ENCODE results near the gene FBXO2. TPM values are rescaled to one million over a fixed set of nuclear protein-coding genes. Genes with fewer than 3 reads are reported as not detected.
"Not testable (repeated sequence)": the region's sequence is repeated elsewhere in the genome, so short reads cannot be mapped to it uniquely, and the experiment has no call there.

The FBXO2 gene
- total RNA-seq, 6 donors from 2014 or later: 8.2 to 18.0 (median 13.8) TPM

DNA sequence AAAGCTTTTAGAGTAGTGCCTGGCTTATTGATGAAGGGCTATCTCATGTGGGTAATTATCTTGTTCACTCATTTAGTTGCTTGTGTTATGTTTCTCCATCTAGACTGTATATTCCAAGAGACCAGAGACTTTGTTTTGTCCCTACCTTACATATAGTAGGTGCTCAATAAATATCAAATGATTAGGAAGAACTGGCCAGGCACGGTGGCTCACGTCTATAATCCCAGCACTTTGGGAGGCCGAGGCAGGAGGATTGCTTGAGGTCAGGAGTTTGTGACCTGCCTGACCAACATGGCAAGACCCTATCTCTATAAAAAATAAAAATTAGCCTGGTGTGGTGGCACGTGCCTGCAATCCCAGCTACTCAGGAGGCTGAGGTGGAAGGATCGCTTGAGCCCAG is 9.0 kb downstream of the FBXO2 start:
- H3K4me1 ChIP-seq: peaks cover 17 to 22% (median 19%) of the 10 kb centered on the region in 4 donors
- 88 to 93% methylated on average over 5 of the region's 5 CpGs for WGBS, 2 donors
- no peak for ATAC-seq (ENCODE audit: low FRiP score in 2 of 2)
- peaks cover 0 to 8% (median 2%) of the 10 kb centered on the region in 4 donors for H3K27me3 ChIP-seq
- H3K27ac ChIP-seq: no peak overlapping the region
- TF ChIP-seq CTCF (IDR thresholded peaks at IDR 0.05) (no peak), POLR2AphosphoS5 (IDR thresholded peaks at IDR 0.05) (no peak), EP300 (IDR thresholded peaks at IDR 0.05) (no peak), POLR2A (IDR thresholded peaks at IDR 0.05) (no peak)
- no peak for DNase-seq
- H3K36me3 ChIP-seq: no peaks in the 10 kb centered on the region
- H3K9me3 ChIP-seq: no peaks in the 10 kb centered on the region
- H3K4me3 ChIP-seq: no peak overlapping the region

DNA sequence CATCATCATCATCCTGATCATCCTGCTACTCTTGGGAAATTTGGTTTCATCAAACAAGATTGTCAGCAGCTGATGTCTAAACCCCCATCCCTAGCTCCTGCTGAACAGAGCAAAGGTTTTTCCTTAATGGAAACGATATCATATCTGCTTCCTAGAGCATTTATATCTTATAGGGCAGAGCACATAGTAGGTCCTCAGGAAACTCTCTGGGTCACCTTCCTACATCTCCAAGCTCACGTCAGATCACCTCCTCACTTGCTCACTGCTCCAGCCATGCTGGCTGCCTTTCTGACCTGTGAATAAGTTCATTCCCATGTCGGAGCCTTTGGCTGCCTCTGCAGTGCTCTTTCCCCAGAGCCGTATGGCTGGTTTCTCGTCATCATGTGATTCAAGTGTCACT is 10.4 kb downstream of the FBXO2 start:
- H3K36me3 ChIP-seq: no peaks in the 10 kb centered on the region
- DNase-seq (no peak), ATAC-seq (ENCODE audit: low FRiP score in 2 of 2) (no peak)
- H3K9me3 ChIP-seq: no peaks in the 10 kb centered on the region
- peaks cover 2 to 7% (median 4%) of the 10 kb centered on the region in 4 donors for H3K4me1 ChIP-seq
- 57 to 62% methylated on average over 5 of the region's 5 CpGs for WGBS, 2 donors
- H3K4me3 ChIP-seq: no peak overlapping the region
- no peaks in the 10 kb centered on the region for H3K27me3 ChIP-seq
- TF ChIP-seq POLR2A (IDR thresholded peaks at IDR 0.05) (no peak), CTCF (IDR thresholded peaks at IDR 0.05) (no peak), POLR2AphosphoS5 (IDR thresholded peaks at IDR 0.05) (no peak), EP300 (IDR thresholded peaks at IDR 0.05) (no peak)
- no peak overlapping the region for H3K27ac ChIP-seq

DNA sequence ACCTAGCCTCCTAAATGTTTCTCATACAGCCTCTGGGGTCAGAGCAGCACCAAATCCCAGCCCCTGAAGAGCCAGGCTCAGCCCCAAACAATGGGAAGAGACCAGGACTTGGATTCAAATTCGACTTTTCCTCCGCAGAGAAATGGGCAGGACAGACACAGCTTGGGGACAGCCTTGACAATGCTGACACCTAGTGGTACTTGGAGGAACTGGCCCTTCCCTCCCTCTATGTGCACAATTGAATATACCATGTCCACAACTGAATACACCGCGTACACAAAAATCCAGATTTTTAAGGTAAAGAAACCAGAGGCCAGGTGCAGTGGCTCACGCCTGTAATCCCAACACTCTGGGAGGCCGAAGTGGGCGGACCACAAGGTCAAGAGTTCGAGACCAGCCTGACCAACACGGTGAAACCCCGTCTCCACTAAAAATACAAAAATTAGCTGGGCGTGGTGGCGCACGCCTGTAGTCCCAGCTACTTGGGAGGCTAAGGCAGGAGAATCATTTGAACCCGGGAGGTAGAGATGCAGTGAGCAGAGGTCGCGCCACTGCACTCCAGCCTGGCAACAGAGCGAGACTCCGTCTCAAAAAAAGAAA is 11.7 kb downstream of the FBXO2 start:
- not testable (repeated sequence) for H3K4me1 ChIP-seq, H3K9me3 ChIP-seq, H3K27ac ChIP-seq, H3K27me3 ChIP-seq, H3K36me3 ChIP-seq, H3K4me3 ChIP-seq
- WGBS, 2 donors: 54 to 58% methylated on average over 18 of the region's 18 CpGs
- peak in 1 of 2 donors; percentile 58 for DNase-seq
- ATAC-seq (ENCODE audit: low FRiP score in 2 of 2): peak; percentile 77 to 85
- TF ChIP-seq CTCF (IDR thresholded peaks at IDR 0.05): peak; percentile 88 to 94 (median 91)

- Histone ChIP-seq H3K27me3 (no peaks in the 10 kb centered on the region), H3K9me3 (no peaks in the 10 kb centered on the region), H3K4me3 (no peak overlapping the region), H3K36me3 (no peaks in the 10 kb centered on the region), H3K4me1 (no peaks in the 10 kb centered on the region), H3K27ac (no peak overlapping the region)
- DNase-seq: no peak
- no peak for ATAC-seq (ENCODE audit: low FRiP score in 2 of 2)
- TF ChIP-seq EP300 (IDR thresholded peaks at IDR 0.05) (no peak), CTCF (IDR thresholded peaks at IDR 0.05) (no peak), POLR2A (IDR thresholded peaks at IDR 0.05) (no peak)
- 55 to 61% methylated on average over 5 of the region's 5 CpGs for WGBS, 2 donors
Observed at GRCh38 chr1:11641776-11642305, 12.4 kb downstream of the FBXO2 start.

- Histone ChIP-seq H3K27ac (no peak overlapping the region), H3K4me1 (no peaks in the 10 kb centered on the region), H3K9me3 (no peaks in the 10 kb centered on the region), H3K27me3 (no peaks in the 10 kb centered on the region), H3K4me3 (no peak overlapping the region), H3K36me3 (no peaks in the 10 kb centered on the region)
- TF ChIP-seq EP300 (IDR thresholded peaks at IDR 0.05): no peak
- TF ChIP-seq CTCF (IDR thresholded peaks at IDR 0.05): no peak
- no peak for TF ChIP-seq POLR2AphosphoS5 (IDR thresholded peaks at IDR 0.05)
- TF ChIP-seq POLR2A (IDR thresholded peaks at IDR 0.05): no peak
- WGBS, 2 donors: 67 to 76% methylated on average over 6 of the region's 6 CpGs
- DNase-seq: no peak
- ATAC-seq (ENCODE audit: low FRiP score in 2 of 2): no peak
Observed at GRCh38 chr1:11640944-11641343, 13.3 kb downstream of the FBXO2 start.

All from upper lobe of left lung (tissue), 6 donors.